ENCODE results near the gene HOXD8.

GRCh38 chr2:176132205-176133171 lies 3.0 kb downstream of the HOXD8 start:
- TF ChIP-seq CTCF (IDR thresholded peaks at IDR 0.05) (no peak), POLR2AphosphoS5 (IDR thresholded peaks at IDR 0.05) (no peak), POLR2A (IDR thresholded peaks at IDR 0.05) (no peak), EP300 (IDR thresholded peaks at IDR 0.05) (no peak)

All from upper lobe of left lung (tissue), 4 donors.